Measurements from ENCODE around the gene STARD4.
A peak's percentile ranks its signal among the peaks of the same experiment; 100 is the strongest.

Gene STARD4, protein sequence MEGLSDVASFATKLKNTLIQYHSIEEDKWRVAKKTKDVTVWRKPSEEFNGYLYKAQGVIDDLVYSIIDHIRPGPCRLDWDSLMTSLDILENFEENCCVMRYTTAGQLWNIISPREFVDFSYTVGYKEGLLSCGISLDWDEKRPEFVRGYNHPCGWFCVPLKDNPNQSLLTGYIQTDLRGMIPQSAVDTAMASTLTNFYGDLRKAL

DNA sequence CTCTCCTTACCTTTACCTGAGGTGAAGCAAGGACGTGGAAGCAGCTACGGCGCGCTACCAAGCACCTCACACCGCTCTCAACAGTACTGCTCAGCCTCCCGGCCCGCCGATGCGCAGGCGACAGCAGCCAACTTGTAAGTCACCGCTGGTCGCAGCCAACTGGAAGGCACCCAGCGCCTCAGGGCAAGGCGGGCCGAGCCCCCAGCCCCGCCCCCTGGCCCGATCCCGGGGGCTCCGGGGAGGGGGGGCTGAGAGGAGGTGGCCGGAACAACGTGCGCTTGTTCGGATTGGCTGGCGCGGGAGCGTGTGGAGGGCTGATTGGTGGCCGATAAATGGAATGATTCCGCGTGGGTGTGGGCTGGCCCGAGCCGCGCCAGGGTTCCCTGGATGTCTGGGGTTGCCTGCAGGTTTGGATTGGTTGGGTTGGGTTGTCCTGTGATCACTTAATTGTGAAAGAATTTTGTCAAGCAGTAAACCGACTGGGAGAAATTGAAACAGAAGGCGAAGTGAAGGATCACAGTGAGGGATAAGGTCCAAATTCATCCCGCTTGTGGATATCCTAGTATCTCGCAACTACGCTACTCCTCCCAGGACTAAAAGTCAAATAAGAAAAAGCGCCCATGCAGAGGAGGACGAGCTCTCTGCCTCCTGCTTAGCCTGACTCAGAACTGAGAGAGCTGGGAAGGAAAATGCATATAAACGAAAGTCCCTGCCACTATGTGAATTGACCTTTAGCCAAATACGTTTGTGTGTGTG, at the start of gene STARD4:
Gene STARD4, minus strand, starts transcription at position 161 of the 756 bp plus-strand sequence. CDS start 5,102 bp downstream, outside the sequence.
- peak; percentile 91 for DNase-seq

- DNase-seq: no peak
Observed at GRCh38 chr5:111559680-111560079, 47.3 kb upstream of the STARD4 start.

DNA sequence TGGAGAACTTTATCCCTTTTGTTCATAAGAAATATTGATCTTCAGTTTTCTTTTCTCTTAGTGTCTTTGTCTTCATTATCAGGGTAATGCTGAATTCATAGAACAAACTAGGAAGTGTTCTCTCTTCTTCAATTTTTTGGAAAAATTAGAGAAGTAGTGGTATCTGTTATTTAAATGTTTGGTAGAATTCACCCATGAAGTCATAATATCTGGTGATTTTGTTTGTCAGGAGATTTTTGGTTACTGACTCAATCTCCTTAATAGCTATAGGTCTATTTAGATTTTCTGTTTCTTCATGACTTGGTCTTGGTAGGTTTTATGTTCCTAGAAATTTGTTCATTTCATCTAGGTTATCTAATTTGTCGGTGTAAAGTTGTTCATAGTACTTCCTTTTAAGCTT, 45.4 kb upstream of the STARD4 start:
- no peak for DNase-seq

DNA sequence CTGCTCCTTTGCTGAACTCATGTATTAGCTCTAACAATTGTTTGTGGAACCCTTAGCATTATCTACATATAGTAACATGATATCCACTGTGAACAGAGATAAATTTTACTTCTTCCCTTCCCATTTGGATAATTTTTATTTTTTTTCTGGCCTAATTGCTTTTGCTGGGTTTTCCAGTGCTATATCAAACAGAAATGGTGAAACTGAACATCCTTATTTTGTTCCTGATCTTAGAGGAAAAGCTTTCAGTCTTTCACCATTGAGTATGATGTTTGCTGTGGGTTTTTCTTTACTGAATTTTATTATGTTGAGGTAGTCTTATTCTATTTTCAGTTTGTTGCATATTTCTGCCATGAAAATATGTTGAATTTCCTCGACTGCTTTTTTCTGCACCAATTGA, 44.8 kb upstream of the STARD4 start:
- no peak for DNase-seq

- peak; percentile 21 for DNase-seq
Observed at GRCh38 chr5:111556501-111556900, 44.2 kb upstream of the STARD4 start.

DNA sequence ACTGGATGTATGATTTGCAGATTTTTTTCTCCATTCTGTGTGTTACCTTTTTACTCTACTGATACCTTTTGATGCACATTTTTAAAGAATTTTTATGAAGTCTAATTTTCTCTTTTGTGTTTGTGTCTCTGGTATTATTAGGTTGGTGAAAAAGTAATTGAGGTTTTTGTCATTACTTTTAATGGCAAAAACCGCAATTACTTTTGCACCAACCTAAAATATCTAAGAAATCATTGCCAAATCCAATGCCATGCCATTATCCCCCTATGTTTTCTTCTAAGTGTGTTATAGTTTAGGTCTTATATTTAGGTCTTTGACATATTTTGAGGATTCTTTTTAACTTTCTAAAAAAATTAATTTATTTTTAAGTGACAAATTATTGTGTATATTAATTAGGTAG, 43.4 kb upstream of the STARD4 start:
- DNase-seq: no peak

- no peak for DNase-seq
Observed at GRCh38 chr5:111553868-111554267, 41.5 kb upstream of the STARD4 start.

GRCh38 chr5:111552896-111553295, 40.6 kb upstream of the STARD4 start:
- no peak for DNase-seq

DNA sequence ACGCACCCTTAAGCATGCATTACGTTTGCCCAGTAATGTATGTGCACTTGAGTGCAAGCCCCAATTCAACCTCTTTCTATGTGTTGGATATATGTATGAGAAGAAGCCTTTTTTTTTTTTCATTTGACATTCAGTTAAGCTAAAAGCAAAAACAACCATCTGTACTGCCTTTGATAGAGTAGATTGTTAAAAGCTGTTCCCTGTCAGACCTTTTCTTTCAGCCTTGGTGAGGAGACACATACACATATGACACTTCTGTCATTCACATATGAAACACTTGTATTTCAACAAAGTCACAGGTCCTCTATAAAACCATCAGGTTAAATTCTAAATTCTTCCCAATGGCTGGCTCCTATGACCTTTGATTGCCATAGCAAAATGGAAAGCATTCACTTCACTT, 40.2 kb upstream of the STARD4 start:
- DNase-seq: no peak

- DNase-seq: no peak
Observed at GRCh38 chr5:111551569-111552275, 39.4 kb upstream of the STARD4 start.

GRCh38 chr5:111551161-111551560, 38.8 kb upstream of the STARD4 start:
- DNase-seq: no peak

- DNase-seq: peak; percentile 59
Observed at GRCh38 chr5:111550282-111551020, 38.1 kb upstream of the STARD4 start.

GRCh38 chr5:111548992-111549649, 36.8 kb upstream of the STARD4 start:
- peak; percentile 66 for DNase-seq

DNA sequence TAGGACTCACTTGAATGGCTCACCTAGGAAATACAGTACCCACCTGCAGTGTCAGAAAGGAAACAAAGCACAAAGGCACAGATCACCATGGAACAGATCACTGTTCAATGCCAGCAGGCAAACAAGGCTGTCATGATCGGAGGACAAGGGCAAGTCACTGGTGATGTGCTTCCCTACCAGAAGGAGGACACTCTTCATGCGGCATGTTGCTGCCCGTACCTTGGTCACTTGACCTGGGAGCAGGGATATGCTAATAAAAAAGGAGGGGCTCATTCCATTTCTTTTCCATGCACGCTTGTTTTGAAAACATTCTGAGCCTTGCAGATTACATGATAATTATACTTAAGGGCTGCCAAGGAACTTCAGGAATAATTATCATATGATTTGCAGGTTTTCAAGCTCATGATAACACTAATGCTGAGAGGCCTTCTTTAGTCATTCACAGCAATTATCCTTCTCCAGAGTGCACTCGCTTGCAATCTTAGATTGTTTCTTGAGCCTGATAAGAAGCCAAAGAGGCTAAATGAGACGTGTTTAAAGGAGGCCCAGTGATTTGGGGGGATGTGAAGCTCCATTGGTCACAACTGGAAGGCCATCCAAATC, 36.1 kb upstream of the STARD4 start:
- no peak for DNase-seq

DNA sequence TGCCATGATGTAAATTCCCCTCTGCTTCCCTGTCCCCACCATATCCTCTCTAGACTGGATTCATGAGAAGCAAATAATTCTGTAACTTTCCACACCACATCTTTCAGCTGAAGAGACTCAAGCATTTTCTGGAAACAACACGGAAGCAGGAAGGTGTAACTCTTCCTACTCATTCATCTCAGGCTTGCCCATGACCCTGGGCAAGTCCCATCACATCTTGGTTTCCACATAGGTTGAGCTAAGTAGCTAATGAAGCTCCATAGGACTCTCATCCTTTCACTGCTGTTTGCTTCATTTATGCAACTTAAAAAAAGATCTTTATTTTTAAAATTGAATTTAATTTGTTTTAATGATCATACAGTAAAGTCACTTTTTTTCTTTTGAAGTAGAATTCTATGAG, 32.7 kb upstream of the STARD4 start:
- no peak for DNase-seq

DNA sequence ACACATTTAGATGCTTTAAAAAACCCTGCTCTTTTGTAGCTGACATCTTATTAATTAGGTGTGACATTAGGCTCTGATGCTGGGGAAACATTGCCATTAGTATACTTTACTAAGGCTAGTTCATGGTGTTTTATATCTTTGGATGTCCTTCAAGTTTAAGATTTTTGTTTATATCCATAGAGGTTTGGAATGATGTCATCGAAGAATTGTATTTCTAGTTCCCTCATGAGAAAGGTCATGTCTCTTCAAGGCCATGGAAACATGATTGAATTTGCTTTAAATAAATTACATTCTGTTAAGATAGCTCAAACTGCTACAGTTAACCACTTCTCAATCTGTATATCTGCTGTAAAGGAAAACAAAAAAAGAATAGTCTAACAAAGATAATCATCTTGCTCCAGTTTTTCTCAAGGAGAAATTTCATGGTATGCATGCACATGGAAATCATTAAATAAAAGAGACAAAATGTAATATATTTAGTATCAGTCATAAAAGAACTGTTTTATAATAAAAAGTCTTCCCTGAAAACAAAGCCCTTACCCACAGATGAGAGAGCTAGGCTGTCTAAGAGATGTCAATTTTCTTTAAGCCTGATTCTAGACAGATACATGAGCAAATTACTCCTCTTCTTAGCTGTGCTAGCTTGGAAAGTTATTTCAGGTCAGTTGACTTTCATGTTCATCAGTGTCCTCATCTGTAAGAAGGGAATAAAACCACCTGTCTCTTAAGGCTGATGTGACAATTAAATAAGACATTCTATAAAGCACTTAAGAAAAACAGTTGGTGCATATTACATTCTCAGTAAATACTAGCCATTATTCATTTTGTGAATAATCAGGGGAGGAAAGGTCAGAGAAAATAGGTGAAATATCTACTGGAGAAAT, 25.0 kb upstream of the STARD4 start:
- DNase-seq: no peak

DNA sequence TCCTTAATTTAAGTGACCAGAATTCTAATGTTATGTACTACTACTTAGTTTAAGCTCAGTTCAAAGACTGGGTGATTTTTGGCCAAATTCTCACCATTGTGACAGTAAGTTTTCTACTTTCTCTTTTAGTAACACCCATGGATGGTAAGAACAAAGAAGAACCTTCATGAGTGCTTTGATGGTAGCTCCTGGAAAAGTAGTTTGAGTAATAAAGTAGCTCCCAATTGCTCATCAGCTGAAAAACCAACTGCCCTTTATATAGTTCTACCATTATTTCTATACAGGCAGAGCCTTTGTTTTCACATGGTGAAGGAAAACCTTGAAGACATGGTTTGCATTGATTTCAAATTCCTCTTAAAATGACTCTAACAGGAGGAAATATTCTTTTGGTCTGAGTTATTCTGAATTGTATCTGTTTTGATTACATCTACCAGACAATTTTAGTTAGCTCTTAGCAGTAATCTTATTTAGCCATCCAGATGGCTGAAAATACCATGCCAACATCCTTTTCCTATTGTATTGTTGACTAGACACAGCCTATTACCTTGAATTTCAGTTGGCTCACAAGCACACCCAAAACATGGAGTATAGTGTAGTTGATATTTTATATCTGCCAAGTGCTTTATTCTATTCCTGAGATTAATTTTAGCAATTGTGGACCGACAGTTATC, 23.7 kb upstream of the STARD4 start:
- no peak for DNase-seq

DNA sequence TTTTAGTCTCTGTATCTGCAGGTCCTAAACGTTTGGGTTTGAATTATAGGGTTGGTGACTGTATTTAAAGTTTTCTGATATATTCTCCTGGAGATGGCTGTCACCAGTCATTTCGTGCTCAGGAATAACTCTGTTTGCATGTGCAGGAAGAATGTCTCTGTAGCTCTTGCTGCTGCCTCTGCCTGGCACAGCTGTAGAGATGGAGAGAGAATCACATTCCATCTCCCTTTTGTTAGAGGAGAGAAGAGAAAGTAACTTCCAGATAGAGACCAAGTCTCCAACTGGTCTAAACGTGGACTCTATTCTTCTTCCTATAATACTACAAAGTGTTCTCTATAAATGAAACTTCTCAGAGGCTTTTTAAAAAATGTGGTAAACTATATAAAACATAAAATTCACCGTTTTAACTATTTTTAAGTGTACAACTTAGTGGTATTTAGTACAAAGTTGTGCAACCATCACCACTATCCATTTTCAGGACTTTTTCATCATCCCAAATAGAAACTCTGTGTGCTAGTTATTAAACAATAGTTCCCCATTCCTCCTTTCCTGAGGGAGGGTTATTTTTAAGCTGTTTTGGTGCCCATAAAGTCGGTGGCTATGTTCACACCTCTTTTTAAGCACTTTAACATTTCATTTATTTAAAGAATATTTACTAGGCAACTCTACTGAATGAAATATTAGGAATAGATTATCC, 20.7 kb upstream of the STARD4 start:
- DNase-seq: no peak

DNA sequence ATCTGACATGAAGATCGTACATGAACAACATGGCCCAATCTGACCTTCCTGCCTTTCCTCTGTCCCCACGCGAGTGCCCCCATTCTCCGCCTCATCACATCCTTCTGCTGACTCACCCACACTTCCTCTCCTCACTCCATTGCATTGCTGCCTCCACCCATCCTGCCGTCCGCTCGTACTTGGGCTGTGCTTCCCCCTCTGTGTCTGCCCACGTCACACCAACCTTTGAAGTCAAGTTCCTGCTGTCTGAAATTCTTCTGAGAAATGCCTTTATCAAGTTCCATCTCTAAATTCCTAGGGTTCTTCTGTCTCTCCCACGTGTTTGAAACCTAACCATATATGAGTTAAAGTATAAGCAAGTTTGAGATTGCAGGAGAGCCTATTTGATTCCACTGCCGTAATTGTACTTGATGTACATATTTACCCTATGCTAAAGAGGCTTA, 18.0 kb upstream of the STARD4 start:
- DNase-seq: no peak

DNA sequence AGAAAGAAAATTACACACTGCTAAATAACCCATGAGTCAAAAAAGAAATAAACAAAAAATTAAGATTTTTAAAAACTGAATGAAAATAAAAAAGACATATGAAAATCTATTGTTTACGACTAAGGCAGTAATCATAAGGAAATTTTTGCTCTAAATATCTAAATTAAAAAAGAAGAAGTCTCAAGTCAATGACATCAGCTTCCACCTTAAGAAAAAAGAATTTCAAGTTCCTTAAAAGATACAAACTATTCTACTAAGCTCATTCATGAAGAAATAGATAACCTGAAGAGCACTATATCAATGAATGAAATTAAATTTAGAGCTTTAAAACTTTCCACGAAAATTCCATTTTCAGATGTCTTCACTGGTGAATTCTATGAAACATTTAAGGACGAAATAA, 15.7 kb upstream of the STARD4 start:
- no peak for DNase-seq
